Skeletal muscle satellite cell (primary cell): Measurements from ENCODE around the gene PRR35.

Experiments
- H3K27me3 ChIP-seq: 2 replicates; pipeline ENCODE4 v1.7.0; 2013; ENCODE audit warnings: low read length; ENCODE audit not compliant: control insufficient read depth, insufficient read depth
- H3K36me3 ChIP-seq: 2 replicates; pipeline ENCODE4 v1.7.0; 2013; ENCODE audit warnings: mild to moderate bottlenecking, control low read depth, low read length; ENCODE audit not compliant: insufficient read depth
- H3K4me1 ChIP-seq: 2 replicates; pipeline ENCODE4 v1.7.0; 2013; ENCODE audit warnings: low read length; ENCODE audit not compliant: control insufficient read depth, insufficient read depth
- H3K4me2 ChIP-seq: 2 replicates; pipeline ENCODE4 v1.7.0; 2013; ENCODE audit warnings: mild to moderate bottlenecking, low read length
- H3K4me3 ChIP-seq: 2 replicates; pipeline ENCODE4 v1.7.0; 2013; ENCODE audit warnings: low read length
- H3K9ac ChIP-seq: 2 replicates; pipeline ENCODE4 v1.7.0; 2013; ENCODE audit warnings: mild to moderate bottlenecking, low read depth, low read length, moderate library complexity
- H3K9me3 ChIP-seq: replicated peaks from 2 replicates; pipeline ENCODE4 v1.7.0; 2013; ENCODE audit warnings: mild to moderate bottlenecking, control low read depth, low read length

Gene PRR35

DNA sequence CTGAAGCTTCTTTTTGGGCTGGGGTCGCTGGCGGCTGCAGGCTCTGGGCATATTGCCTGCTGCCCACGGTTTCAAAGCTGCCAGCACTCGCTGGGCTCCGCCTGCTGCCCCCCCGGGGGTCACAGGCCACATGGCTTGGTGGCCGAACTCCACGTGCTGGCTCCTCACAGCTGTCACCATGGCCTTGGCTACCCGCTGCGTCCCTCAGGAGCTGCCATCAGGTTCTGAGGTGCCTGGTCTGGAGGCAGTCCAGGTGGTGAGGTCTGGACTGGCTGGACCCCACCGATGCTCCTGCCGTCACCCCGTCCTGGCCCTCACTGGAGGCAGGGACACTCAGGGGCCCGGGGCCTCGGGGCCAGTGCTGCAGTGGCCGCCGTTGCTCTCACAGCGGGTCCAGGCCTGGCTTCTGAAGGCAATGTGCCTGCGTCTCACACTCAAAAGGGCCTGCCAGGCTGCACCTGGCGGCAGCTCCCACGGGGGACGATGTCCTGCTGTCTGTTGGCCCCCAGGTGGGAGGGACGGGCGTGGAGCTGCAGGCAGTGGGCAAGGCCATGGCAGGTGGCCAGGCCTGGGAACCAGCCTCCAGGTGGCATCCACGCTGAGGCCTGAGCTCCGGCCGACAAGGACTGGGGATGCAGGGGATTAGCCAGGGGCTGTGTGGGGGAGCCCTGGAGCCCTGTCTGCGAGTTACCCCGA, 19.4 kb upstream of the PRR35 start:
- no peak overlapping the region for H3K4me3 ChIP-seq
- no peaks in the 10 kb centered on the region for H3K27me3 ChIP-seq
- H3K9me3 ChIP-seq: no peaks in the 10 kb centered on the region
- peak overlapping the region; percentile 28 for H3K4me2 ChIP-seq
- H3K36me3 ChIP-seq: peaks cover 21% of the 10 kb centered on the region
- H3K9ac ChIP-seq: no peak overlapping the region
- peaks cover 25% of the 10 kb centered on the region for H3K4me1 ChIP-seq

GRCh38 chr16:543301-544164, 16.7 kb upstream of the PRR35 start:
- no peak overlapping the region for H3K4me2 ChIP-seq
- no peaks in the 10 kb centered on the region for H3K27me3 ChIP-seq
- H3K9ac ChIP-seq: no peak overlapping the region
- peaks cover 6% of the 10 kb centered on the region for H3K36me3 ChIP-seq
- H3K9me3 ChIP-seq: no peaks in the 10 kb centered on the region
- H3K4me1 ChIP-seq: peaks cover 21% of the 10 kb centered on the region
- H3K4me3 ChIP-seq: no peak overlapping the region

DNA sequence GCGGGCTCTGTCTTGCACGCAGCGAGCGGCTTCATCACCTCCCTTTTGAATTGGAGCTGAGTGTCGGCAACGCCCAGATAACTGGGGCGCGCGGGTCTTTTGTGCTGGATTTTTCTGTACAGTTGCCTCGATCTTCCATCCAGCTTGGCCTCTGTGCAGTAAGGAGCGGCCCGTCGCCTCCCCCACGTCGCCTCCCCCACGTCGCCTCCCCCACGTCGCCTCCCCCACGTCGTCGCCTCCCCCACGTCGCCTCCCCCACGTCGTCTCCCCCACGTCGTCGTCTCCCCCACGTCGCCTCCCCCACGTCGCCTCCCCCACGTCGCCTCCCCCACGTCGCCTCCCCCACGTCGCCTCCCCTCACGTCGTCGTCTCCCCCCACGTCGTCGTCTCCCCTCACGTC, 15.7 kb upstream of the PRR35 start:
- H3K4me3 ChIP-seq: no peak overlapping the region
- peaks cover 10% of the 10 kb centered on the region for H3K36me3 ChIP-seq
- H3K27me3 ChIP-seq: no peaks in the 10 kb centered on the region
- no peaks in the 10 kb centered on the region for H3K9me3 ChIP-seq
- no peak overlapping the region for H3K9ac ChIP-seq
- H3K4me2 ChIP-seq: no peak overlapping the region
- H3K4me1 ChIP-seq: peaks cover 15% of the 10 kb centered on the region

DNA sequence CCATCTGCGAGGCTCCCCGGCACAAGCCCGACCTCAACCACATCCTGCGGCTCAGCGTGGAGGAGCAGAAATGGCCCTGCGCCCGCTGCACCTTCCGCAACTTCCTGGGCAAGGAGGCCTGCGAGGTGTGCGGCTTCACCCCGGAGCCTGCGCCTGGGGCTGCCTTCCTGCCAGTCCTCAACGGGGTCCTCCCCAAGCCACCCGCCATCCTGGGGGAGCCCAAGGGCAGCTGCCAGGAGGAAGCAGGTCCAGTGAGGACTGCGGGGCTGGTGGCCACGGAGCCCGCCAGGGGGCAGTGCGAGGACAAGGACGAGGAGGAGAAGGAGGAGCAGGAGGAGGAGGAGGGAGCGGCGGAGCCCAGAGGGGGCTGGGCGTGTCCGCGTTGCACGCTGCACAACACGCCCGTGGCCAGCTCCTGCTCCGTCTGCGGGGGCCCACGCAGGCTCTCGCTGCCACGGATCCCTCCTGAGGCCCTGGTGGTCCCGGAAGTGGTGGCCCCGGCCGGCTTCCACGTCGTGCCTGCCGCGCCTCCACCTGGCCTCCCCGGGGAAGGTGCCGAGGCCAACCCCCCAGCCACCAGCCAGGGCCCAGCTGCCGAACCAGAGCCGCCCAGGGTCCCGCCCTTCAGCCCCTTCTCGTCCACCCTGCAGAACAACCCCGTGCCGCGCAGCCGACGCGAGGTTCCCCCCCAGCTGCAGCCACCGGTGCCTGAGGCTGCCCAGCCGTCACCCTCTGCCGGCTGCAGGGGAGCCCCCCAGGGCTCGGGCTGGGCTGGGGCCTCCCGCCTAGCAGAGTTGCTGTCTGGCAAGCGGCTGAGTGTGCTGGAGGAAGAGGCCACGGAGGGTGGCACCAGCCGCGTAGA, 13.1 kb upstream of the PRR35 start:
- Histone ChIP-seq H3K9ac (no peak overlapping the region), H3K4me3 (no peak overlapping the region), H3K4me1 (no peaks in the 10 kb centered on the region), H3K9me3 (no peaks in the 10 kb centered on the region), H3K27me3 (no peaks in the 10 kb centered on the region), H3K4me2 (peak overlapping the region; percentile 31), H3K36me3 (peaks cover 27% of the 10 kb centered on the region)

DNA sequence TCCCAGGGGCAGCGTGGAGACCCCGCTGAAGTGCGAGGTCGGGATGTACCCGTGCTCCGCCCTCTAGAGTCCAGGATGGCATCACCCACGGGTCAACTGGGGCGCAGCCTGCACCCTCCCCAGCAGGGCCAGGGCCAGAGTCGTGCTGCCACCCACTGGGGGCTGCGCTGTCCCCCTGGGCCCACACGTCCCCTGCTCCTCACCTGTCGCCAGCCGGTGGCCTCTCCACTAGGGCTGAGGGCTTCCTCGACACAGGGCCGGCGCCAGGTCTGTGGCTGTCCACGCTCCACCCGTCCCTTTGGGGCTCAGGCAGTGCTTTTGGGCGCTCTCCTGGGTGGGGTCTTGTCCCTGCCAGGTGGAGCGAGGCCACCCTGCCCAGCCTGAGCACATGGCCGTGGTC, 11.6 kb upstream of the PRR35 start:
- Histone ChIP-seq H3K9me3 (no peaks in the 10 kb centered on the region), H3K4me3 (no peak overlapping the region), H3K9ac (no peak overlapping the region), H3K36me3 (peaks cover 29% of the 10 kb centered on the region), H3K4me2 (no peak overlapping the region), H3K4me1 (no peaks in the 10 kb centered on the region), H3K27me3 (no peaks in the 10 kb centered on the region)

DNA sequence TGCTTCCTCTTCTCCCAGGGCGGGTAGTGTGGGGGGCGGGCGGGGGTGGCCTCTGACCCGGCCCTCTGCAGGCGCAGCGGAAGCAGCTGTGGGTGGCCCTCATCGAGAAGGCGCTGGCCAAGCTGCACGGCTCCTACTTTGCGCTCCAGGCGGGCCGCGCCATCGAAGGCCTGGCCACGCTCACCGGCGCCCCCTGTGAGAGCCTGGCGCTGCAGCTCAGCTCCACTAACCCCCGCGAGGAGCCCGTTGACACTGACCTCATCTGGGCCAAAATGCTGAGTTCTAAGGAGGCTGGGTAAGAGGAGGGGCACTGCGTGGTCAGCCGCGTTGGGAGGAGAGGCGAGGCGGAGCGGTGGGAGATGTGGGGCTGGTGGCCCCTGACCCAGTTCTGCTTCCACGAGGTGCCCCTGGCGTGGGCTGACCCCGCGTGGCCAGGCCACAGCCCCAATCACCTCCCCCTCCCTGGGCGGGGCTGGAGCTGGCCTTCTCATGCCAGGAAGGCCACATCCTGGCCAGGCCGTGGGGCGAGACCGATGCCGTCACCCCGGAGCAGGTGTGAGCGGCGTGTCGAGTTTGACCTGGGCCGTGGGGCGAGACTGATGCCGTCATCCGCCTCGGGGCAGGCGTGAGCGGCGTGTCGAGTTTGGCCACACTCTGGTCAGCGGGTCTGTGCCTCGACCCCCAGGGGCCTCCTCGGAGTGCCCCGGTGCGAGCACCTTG, 10.5 kb upstream of the PRR35 start:
- Histone ChIP-seq H3K4me2 (no peak overlapping the region), H3K9ac (no peak overlapping the region), H3K9me3 (no peaks in the 10 kb centered on the region), H3K4me1 (peaks cover 11% of the 10 kb centered on the region), H3K36me3 (peaks cover 29% of the 10 kb centered on the region), H3K27me3 (no peaks in the 10 kb centered on the region), H3K4me3 (no peak overlapping the region)

- peaks cover 29% of the 10 kb centered on the region for H3K36me3 ChIP-seq
- H3K4me2 ChIP-seq: no peak overlapping the region
- H3K27me3 ChIP-seq: no peaks in the 10 kb centered on the region
- no peak overlapping the region for H3K4me3 ChIP-seq
- H3K9me3 ChIP-seq: no peaks in the 10 kb centered on the region
- no peak overlapping the region for H3K9ac ChIP-seq
- H3K4me1 ChIP-seq: peaks cover 25% of the 10 kb centered on the region
Observed at GRCh38 chr16:551210-551609, 9.0 kb upstream of the PRR35 start.

GRCh38 chr16:552171-552570, 8.0 kb upstream of the PRR35 start:
- Histone ChIP-seq H3K36me3 (peaks cover 29% of the 10 kb centered on the region), H3K9ac (no peak overlapping the region), H3K27me3 (no peaks in the 10 kb centered on the region), H3K9me3 (no peaks in the 10 kb centered on the region), H3K4me1 (peaks cover 25% of the 10 kb centered on the region), H3K4me3 (no peak overlapping the region), H3K4me2 (no peak overlapping the region)

GRCh38 chr16:553601-554296, 6.4 kb upstream of the PRR35 start:
- H3K27me3 ChIP-seq: peaks cover 9% of the 10 kb centered on the region
- H3K36me3 ChIP-seq: peaks cover 22% of the 10 kb centered on the region
- H3K4me1 ChIP-seq: peaks cover 25% of the 10 kb centered on the region
- H3K9ac ChIP-seq: no peak overlapping the region
- no peak overlapping the region for H3K4me2 ChIP-seq
- H3K9me3 ChIP-seq: no peaks in the 10 kb centered on the region
- no peak overlapping the region for H3K4me3 ChIP-seq

- no peaks in the 10 kb centered on the region for H3K9me3 ChIP-seq
- H3K4me2 ChIP-seq: peak overlapping the region; percentile 86
- H3K4me1 ChIP-seq: peaks cover 25% of the 10 kb centered on the region
- H3K9ac ChIP-seq: peak overlapping the region; percentile 60
- H3K27me3 ChIP-seq: peaks cover 14% of the 10 kb centered on the region
- no peak overlapping the region for H3K4me3 ChIP-seq
- peaks cover 20% of the 10 kb centered on the region for H3K36me3 ChIP-seq
Observed at GRCh38 chr16:554297-554621, 5.9 kb upstream of the PRR35 start.
